Measurements from ENCODE around the gene ZSWIM1.

Gene ZSWIM1

DNA sequence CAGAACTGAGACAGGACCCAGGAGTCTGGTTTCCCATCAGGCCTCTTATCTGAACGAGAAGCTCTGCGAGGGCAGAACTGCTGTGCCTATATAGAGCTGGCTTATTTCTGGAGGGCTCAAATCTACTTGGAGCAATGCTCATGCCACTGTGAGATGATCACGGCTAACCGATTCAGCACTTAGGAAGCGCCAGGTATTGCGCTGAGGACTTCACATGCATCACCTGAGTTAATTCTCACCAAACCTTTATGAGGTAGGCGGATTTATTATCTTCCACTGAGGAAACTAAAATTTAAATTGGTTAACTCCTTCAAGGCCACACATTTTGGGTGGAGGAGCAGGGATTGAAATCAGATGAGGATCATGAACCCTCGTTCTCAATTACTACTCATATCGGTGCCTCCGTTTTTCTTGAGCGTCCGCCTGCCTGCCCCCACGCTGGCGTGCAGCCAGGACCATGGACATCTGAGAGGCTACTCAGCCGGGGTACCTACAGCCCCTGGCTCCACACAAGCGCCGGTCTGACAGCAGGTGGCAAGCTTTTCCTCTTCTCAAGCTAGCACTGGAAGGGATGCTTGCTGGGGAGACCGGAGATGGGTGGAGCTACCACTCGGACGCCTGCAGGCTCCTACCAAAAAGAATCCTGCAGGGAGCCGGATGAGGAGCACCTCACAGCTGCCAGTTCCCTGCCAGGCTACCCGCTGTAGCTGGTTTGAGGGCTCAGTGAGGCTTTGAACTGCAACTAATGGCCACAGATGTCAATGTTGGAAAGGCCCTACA lies 52.4 kb downstream of the ZSWIM1 start:
- DNase-seq, result peak; percentile 54

DNA sequence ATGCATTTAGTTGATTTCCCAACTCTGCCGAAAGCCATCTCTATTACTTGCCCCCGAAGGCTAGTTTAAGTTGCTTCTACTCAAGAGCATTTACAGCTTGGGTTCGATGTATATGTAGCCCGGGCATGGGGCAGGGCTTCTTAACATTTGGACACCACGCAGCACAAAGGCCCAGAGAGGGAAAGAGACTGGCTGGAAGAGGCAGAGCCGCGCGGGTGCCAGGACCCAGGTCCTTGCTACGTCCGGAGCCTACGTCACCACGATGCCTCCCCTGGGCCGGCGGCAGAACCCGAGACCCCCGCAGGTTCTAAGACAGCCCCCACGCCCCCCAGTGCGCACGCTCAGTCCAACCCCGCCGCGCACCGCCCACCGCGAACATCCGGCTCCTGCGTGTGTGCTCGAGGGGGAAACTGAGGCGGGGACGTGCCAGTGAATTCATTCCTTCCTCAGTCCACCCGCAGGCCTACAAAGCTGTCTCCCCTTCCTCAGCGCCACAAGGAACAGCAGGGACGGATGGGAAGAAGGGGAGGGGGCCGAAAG lies 53.1 kb downstream of the ZSWIM1 start:
- DNase-seq, result no peak
